Fibroblast of the conjunctiva (primary cell): ENCODE results near the gene CP.
"Not testable (repeated sequence)": the region's sequence is repeated elsewhere in the genome, so short reads cannot be mapped to it uniquely, and the experiment has no call there.

Experiments
- DNase-seq: peaks from one replicate; pipeline ENCODE4 v3.0.0-alpha.2; 2010; ENCODE audit warnings: low read depth

The CP gene

GRCh38 chr3:149221783-149222517 is at the start of gene CP:
TSS of gene CP (minus strand) at chr3:149221829. CDS start at chr3:149221792, 37 bp downstream.
- no peak for DNase-seq

GRCh38 chr3:149270180-149270579 is 48.6 kb upstream of the CP start:
- DNase-seq = no peak

GRCh38 chr3:149269687-149270086 is 48.1 kb upstream of the CP start:
- DNase-seq = no peak

- DNase-seq = no peak
Observed at GRCh38 chr3:149267565-149267964, 45.9 kb upstream of the CP start.

- DNase-seq = no peak
Observed at GRCh38 chr3:149266736-149267135, 45.1 kb upstream of the CP start.

GRCh38 chr3:149263856-149264255 is 42.2 kb upstream of the CP start:
- no peak for DNase-seq

GRCh38 chr3:149258714-149259113 is 37.1 kb upstream of the CP start:
- no peak for DNase-seq

GRCh38 chr3:149258298-149258697 is 36.7 kb upstream of the CP start:
- DNase-seq = no peak

GRCh38 chr3:149252272-149252671 is 30.6 kb upstream of the CP start:
- DNase-seq = no peak

GRCh38 chr3:149251186-149251585 is 29.6 kb upstream of the CP start:
- DNase-seq = no peak

- DNase-seq = no peak
Observed at GRCh38 chr3:149247929-149248691, 26.5 kb upstream of the CP start.

GRCh38 chr3:149247008-149247710 is 25.5 kb upstream of the CP start:
- no peak for DNase-seq

GRCh38 chr3:149245738-149246451 is 24.3 kb upstream of the CP start:
- DNase-seq = no peak

GRCh38 chr3:149243540-149243939 is 21.9 kb upstream of the CP start:
- DNase-seq = no peak

- DNase-seq = no peak
Observed at GRCh38 chr3:149239357-149239936, 17.8 kb upstream of the CP start.

GRCh38 chr3:149238268-149238667 is 16.6 kb upstream of the CP start:
- DNase-seq = not testable (repeated sequence)

- DNase-seq = no peak
Observed at GRCh38 chr3:149235599-149236424, 14.2 kb upstream of the CP start.

GRCh38 chr3:149234671-149235245 is 13.1 kb upstream of the CP start:
- no peak for DNase-seq

GRCh38 chr3:149233323-149233722 is 11.7 kb upstream of the CP start:
- no peak for DNase-seq

- DNase-seq = no peak
Observed at GRCh38 chr3:149231871-149232270, 10.2 kb upstream of the CP start.
